GM12878 (cell line): ENCODE data around the gene RYR2. TPM values are rescaled to one million over a fixed set of nuclear protein-coding genes. Genes with fewer than 3 reads are reported as not detected.

Source experiments
- ATAC-seq: fragments of 200-7000 bp; cut with Tn5 transposase; 3 replicates; pipeline ENCODE4 v1.9.1; 2020; ENCODE audit warnings: mild to moderate bottlenecking, moderate library complexity
- BruUV-seq: library from RNA; stranded (reverse); fragments of 400-500 nt; replicated peaks from 2 replicates; lab custom pipeline; 2021; lab: Mats Ljungman, UMichigan
- CTCF ChIA-PET: fragments of 300-600 bp; sonication (Branson Sonifier 250); formaldehyde crosslinking; extraction: SDS; loops from one replicate; lab custom pipeline; 2021; ENCODE audit warnings: inconsistent platforms; lab: Yijun Ruan, JAX
- POLR2A ChIA-PET: fragments of 350-600 bp; formaldehyde crosslinking; extraction: SDS; loops from one replicate; lab custom pipeline; 2021; ENCODE audit warnings: inconsistent platforms; lab: Charles Lee
- RAD21 ChIA-PET: fragments of 300-600 bp; sonication (Branson Sonifier 250); formaldehyde crosslinking; loops from one replicate; lab custom pipeline; 2023; ENCODE audit warnings: antibody characterized with exemption; ENCODE audit not compliant: unreplicated experiment; lab: Charles Lee
- SMC1A ChIA-PET: fragments of 300-600 bp; sonication (Branson Sonifier 250); formaldehyde crosslinking; loops from one replicate; lab custom pipeline; 2023; ENCODE audit not compliant: unreplicated experiment, uncharacterized antibody; lab: Charles Lee
- DNase-seq: peaks from one replicate; pipeline ENCODE4 v3.0.0-alpha.2; 2011; ENCODE audit warnings: low read depth, low spot score
- FAIRE-seq: peaks from 3 replicates; lab custom pipeline; 2011; peaks lifted over from hg19 to GRCh38; lab: Jason Lieb, UNC
- H2AFZ ChIP-seq: 2 replicates; pipeline ENCODE4 v1.6.0; 2011; ENCODE audit warnings: low read depth, low read length, control low read depth; ENCODE audit not compliant: control insufficient read depth
- H3K27ac ChIP-seq: 2 replicates; pipeline ENCODE4 v1.5.1; 2011; ENCODE audit warnings: control low read depth; ENCODE audit not compliant: control insufficient read depth, insufficient read depth
- H3K27me3 ChIP-seq, 2 experiments: replicated peaks in 1 of 2; 2 replicates each; pipeline versions ENCODE4 v1.6.0 to v1.6.1; 2011; ENCODE audit warnings: low read length in 1 of 2; ENCODE audit not compliant: control insufficient read depth in 2 of 2, insufficient read depth in 2 of 2
- H3K36me3 ChIP-seq, 2 experiments: 2 replicates each; pipeline ENCODE4 v1.5.1; 2011; ENCODE audit warnings: low read length in 1 of 2; ENCODE audit not compliant: control insufficient read depth in 2 of 2, insufficient read depth in 2 of 2
- H3K4me1 ChIP-seq: 2 replicates; pipeline ENCODE4 v1.6.1; 2011; ENCODE audit warnings: mild to moderate bottlenecking, low read length, moderate library complexity, mixed read lengths; ENCODE audit not compliant: control insufficient read depth, insufficient read depth
- H3K4me2 ChIP-seq: 2 replicates; pipeline ENCODE4 v1.6.0; 2011; ENCODE audit warnings: control low read depth; ENCODE audit not compliant: control insufficient read depth, insufficient read depth
- H3K4me3 ChIP-seq: fragments of 200-600 bp; sonication (generic); 2 replicates; pipeline ENCODE4 v1.5.1; 2016
- H3K79me2 ChIP-seq: 2 replicates; pipeline ENCODE4 v1.6.0; 2011; ENCODE audit warnings: low read length; ENCODE audit not compliant: control insufficient read depth, insufficient read depth
- H3K9ac ChIP-seq: 2 replicates; pipeline ENCODE4 v1.8.0; 2011; ENCODE audit warnings: low read length, control low read depth, mixed read lengths; ENCODE audit not compliant: control insufficient read depth, insufficient read depth
- H3K9me3 ChIP-seq: replicated peaks from 3 replicates; pipeline ENCODE4 v1.5.1; 2011; ENCODE audit warnings: mild to moderate bottlenecking, low read length; ENCODE audit not compliant: control insufficient read depth, insufficient read depth
- H4K20me1 ChIP-seq: 2 replicates; pipeline ENCODE4 v1.6.0; 2011; ENCODE audit not compliant: control insufficient read depth, insufficient read depth
- CREM ChIP-seq: IDR thresholded peaks from 2 replicates; pipeline ENCODE4 v1.6.1; 2014; ENCODE audit warnings: antibody characterized with exemption, low read depth
- DPF2 ChIP-seq: fragments of 450-650 bp; IDR thresholded peaks from 2 replicates; pipeline ENCODE4 v1.6.1; 2017; ENCODE audit warnings: mild to moderate bottlenecking
- ETV6 ChIP-seq, 2 experiments: fragments of 450-650 bp in 1 of 2; IDR thresholded peaks in 1 of 2; conservative IDR thresholded peaks in 1 of 2; 2 replicates each; pipeline ENCODE4 v1.6.1; 2014; ENCODE audit warnings: antibody characterized with exemption in 1 of 2, borderline replicate concordance in 1 of 2, low read depth in 1 of 2, mild to moderate bottlenecking in 1 of 2, moderate library complexity in 1 of 2
- PML ChIP-seq: IDR thresholded peaks from 2 replicates; pipeline ENCODE4 v1.6.1; 2012; ENCODE audit warnings: low read length, inconsistent platforms
- RAD21 ChIP-seq: IDR thresholded peaks from 2 replicates; pipeline ENCODE4 v1.6.1; 2011; ENCODE audit warnings: mild to moderate bottlenecking, low read depth, low read length, moderate library complexity; ENCODE audit not compliant: insufficient read depth
- SMC3 ChIP-seq: IDR thresholded peaks from 2 replicates; pipeline ENCODE4 v1.6.1; 2011; ENCODE audit warnings: low read length, improper control_type of control experiment, borderline replicate concordance
- SUZ12 ChIP-seq: fragments of 200-600 bp; sonication (generic); IDR thresholded peaks from one replicate; pipeline ENCODE4 v1.6.1; 2018; ENCODE audit warnings: antibody characterized with exemption, mild to moderate bottlenecking; ENCODE audit not compliant: unreplicated experiment
- YY1 ChIP-seq: IDR thresholded peaks from 2 replicates; pipeline ENCODE4 v1.6.1; 2011; ENCODE audit warnings: low read depth, mild to moderate bottlenecking, low read length
- WGBS: methylation state at CpG from one replicate; pipeline ENCODE4 v1.1.6; 2016; ENCODE audit warnings: low lambda C conversion rate; ENCODE audit not compliant: insufficient replicate concordance, insufficient coverage; ENCODE audit errors: missing lambda C conversion rate; 5-methylcytosine and 5-hydroxymethylcytosine counted together
- in situ Hi-C: fragments of 300-500 bp; cut with MboI; formaldehyde crosslinking; loops from 9 replicates; pipeline ENCODE4 v1.14.3; 2018; ENCODE audit warnings: mixed read lengths
- intact Hi-C: fragments of 100-400 bp; cut with micrococcal nuclease; formaldehyde crosslinking; loops from one replicate; pipeline ENCODE4 v1.14.2; 2022; ENCODE audit not compliant: unreplicated experiment
- polyA plus RNA-seq, 11 experiments: library from polyadenylated mRNA; depleted of rRNA in 4 of 11; unstranded in 6 of 11; stranded (reverse) in 5 of 11; fragments of >200 nt; fragmentation: Nextera tagmentation in 4 of 11; fragmentation: Illumina TruSeq in 1 of 11; extraction: Ambion mirVana in 4 of 11; extraction: Trizol in 1 of 11; gene quantifications; 1 replicate in 1 of 11; 2 replicates in 10 of 11; pipeline versions ENCODE4 v1.2.1 to v1.2.3, GENCODE V29; 2011 to 2016; ENCODE audit warnings: inconsistent platforms in 2 of 11, missing spikeins in 2 of 11, low read depth in 1 of 11
- total RNA-seq, 4 experiments: library from RNA; depleted of rRNA in 3 of 4; stranded (reverse); fragments of >200 nt in 3 of 4; fragmentation: Illumina TruSeq in 1 of 4; extraction: Trizol in 1 of 4; gene quantifications; 2 replicates each; pipeline versions ENCODE4 v1.2.1 to v1.2.3, GENCODE V29; 2013 to 2021
- TF ChIP-seq, protein P1 (sequence below), 3 experiments: IDR thresholded peaks in 2 of 3; conservative IDR thresholded peaks in 1 of 3; 2 replicates each; pipeline ENCODE4 v1.5.1; 2011; ENCODE audit warnings: low read depth in 3 of 3, low read length in 3 of 3, mild to moderate bottlenecking in 3 of 3, control low read depth in 2 of 3, moderate library complexity in 2 of 3, inconsistent platforms in 1 of 3, mixed read lengths in 1 of 3; ENCODE audit not compliant: control insufficient read depth in 2 of 3, insufficient read depth in 1 of 3; ENCODE audit errors: extremely low read depth in 1 of 3
- TF ChIP-seq, protein P2 (sequence below): IDR thresholded peaks from 2 replicates; pipeline ENCODE4 v1.6.1; 2011; ENCODE audit warnings: borderline replicate concordance, low read depth, mild to moderate bottlenecking, moderate library complexity, mixed read lengths, low read length; ENCODE audit not compliant: insufficient read depth; ENCODE audit errors: extremely low read length
- TF ChIP-seq, protein P3 (sequence below): fragments of 450-650 bp; IDR thresholded peaks from 2 replicates; pipeline ENCODE4 v1.6.1; 2017; ENCODE audit warnings: mild to moderate bottlenecking, moderate library complexity

Gene RYR2
- total and polyA plus RNA-seq, 10 of the 15 experiments (the other 5 are each of a cell fraction or from before 2014, with no cell fraction given): 0.01 to 0.04 TPM; not detected in 8

DNA sequence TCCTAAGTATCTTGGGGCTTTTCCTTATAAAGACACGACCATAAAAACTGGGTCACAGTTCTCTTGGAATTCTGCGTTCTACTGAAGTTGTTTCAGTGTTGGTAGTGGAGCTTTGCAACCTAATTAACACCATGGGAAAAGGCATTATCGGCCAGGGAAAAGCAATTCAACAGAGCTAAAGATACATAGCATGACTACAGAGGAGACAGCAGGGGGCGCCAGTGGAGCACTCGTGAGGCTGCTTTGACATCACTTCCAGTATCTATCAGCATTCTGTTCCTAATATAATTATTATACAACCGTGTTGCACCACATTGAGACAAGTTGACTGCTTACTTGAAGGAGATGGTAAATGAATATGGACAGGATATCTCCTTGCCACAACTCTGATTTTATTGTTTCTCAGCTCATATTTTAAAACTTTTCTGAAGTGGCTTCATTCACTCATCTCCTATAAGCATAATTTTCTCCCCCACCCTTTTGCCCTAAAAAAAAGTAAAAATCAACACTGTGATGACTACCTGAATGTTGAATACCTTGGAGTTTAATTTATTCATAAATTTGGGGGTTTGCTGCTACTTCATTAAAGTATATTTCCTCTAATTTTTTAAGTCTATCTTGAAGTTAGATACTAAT lies 809.3 kb downstream of the RYR2 start:
- H3K9ac ChIP-seq: no peak overlapping the region
- no peak overlapping the region for H2AFZ ChIP-seq
- ChIA-PET CTCF (interaction anchor here (0.6 to 4.3 kb wide), 27 partner anchors 11 to 702 kb away, joined by 3 to 45 read pairs (median 3); no protein-coding TSS in a partner anchor), SMC1A (interaction anchor here (0.7 to 1.3 kb wide), 5 partner anchors 9 to 21 kb away, joined by 3 to 6 read pairs (median 3); no protein-coding TSS in a partner anchor), RAD21 (interaction anchor here (2.1 kb wide), 1 partner anchor 13 kb away, joined by 8 read pairs; no protein-coding TSS in a partner anchor), POLR2A (interaction anchor here (0.6 kb wide), 1 partner anchor 511 kb away, joined by 3 read pairs; no protein-coding TSS in a partner anchor)
- DNase-seq (no peak), ATAC-seq (peak; percentile 91), FAIRE-seq (peak; percentile 78)
- BruUV-seq: no TSS peak
- no peaks in the 10 kb centered on the region for H3K4me1 ChIP-seq
- intact Hi-C loops: loop anchor here (5.0 to 10.0 kb wide), 5 partner anchors 57 to 1101 kb away; no protein-coding TSS in a partner anchor
- H3K27me3 ChIP-seq: no peaks in the 10 kb centered on the region; a peak in 1 of 4 replicates
- H3K4me3 ChIP-seq: no peak overlapping the region
- 7% methylated on average over 6 of the region's 6 CpGs for WGBS
- no peaks in the 10 kb centered on the region for H3K9me3 ChIP-seq
- in situ Hi-C loops: no loop called here
- no peaks in the 10 kb centered on the region for H4K20me1 ChIP-seq
- no peak overlapping the region for H3K27ac ChIP-seq
- TF ChIP-seq CREM: no peak
- TF ChIP-seq SMC3: peak; percentile 59
- TF ChIP-seq RAD21: peak; percentile 54
- TF ChIP-seq, protein P1, sequence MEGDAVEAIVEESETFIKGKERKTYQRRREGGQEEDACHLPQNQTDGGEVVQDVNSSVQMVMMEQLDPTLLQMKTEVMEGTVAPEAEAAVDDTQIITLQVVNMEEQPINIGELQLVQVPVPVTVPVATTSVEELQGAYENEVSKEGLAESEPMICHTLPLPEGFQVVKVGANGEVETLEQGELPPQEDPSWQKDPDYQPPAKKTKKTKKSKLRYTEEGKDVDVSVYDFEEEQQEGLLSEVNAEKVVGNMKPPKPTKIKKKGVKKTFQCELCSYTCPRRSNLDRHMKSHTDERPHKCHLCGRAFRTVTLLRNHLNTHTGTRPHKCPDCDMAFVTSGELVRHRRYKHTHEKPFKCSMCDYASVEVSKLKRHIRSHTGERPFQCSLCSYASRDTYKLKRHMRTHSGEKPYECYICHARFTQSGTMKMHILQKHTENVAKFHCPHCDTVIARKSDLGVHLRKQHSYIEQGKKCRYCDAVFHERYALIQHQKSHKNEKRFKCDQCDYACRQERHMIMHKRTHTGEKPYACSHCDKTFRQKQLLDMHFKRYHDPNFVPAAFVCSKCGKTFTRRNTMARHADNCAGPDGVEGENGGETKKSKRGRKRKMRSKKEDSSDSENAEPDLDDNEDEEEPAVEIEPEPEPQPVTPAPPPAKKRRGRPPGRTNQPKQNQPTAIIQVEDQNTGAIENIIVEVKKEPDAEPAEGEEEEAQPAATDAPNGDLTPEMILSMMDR (IDR thresholded peaks at IDR 0.05 in 2 of 3, conservative IDR thresholded peaks at IDR 0.05 in 1 of 3; ENCODE audit: control insufficient read depth in 2 of 3, extremely low read depth in 1 of 3, insufficient read depth in 1 of 3, low read depth in 3 of 3, low read length in 3 of 3): peak; percentile 44 to 59 (median 58); a peak in 5 of 6 replicates
- TF ChIP-seq, protein P2, sequence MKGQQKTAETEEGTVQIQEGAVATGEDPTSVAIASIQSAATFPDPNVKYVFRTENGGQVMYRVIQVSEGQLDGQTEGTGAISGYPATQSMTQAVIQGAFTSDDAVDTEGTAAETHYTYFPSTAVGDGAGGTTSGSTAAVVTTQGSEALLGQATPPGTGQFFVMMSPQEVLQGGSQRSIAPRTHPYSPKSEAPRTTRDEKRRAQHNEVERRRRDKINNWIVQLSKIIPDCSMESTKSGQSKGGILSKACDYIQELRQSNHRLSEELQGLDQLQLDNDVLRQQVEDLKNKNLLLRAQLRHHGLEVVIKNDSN: no peak
- TF ChIP-seq PML: no peak
- no peak for TF ChIP-seq DPF2
- TF ChIP-seq SUZ12: no peak
- TF ChIP-seq ETV6 (conservative IDR thresholded peaks at IDR 0.05 in 1 of 2, IDR thresholded peaks at IDR 0.05 in 1 of 2; ENCODE audit: borderline replicate concordance in 1 of 2, low read depth in 1 of 2): no peak
- no peak for TF ChIP-seq YY1
- TF ChIP-seq, protein P3, sequence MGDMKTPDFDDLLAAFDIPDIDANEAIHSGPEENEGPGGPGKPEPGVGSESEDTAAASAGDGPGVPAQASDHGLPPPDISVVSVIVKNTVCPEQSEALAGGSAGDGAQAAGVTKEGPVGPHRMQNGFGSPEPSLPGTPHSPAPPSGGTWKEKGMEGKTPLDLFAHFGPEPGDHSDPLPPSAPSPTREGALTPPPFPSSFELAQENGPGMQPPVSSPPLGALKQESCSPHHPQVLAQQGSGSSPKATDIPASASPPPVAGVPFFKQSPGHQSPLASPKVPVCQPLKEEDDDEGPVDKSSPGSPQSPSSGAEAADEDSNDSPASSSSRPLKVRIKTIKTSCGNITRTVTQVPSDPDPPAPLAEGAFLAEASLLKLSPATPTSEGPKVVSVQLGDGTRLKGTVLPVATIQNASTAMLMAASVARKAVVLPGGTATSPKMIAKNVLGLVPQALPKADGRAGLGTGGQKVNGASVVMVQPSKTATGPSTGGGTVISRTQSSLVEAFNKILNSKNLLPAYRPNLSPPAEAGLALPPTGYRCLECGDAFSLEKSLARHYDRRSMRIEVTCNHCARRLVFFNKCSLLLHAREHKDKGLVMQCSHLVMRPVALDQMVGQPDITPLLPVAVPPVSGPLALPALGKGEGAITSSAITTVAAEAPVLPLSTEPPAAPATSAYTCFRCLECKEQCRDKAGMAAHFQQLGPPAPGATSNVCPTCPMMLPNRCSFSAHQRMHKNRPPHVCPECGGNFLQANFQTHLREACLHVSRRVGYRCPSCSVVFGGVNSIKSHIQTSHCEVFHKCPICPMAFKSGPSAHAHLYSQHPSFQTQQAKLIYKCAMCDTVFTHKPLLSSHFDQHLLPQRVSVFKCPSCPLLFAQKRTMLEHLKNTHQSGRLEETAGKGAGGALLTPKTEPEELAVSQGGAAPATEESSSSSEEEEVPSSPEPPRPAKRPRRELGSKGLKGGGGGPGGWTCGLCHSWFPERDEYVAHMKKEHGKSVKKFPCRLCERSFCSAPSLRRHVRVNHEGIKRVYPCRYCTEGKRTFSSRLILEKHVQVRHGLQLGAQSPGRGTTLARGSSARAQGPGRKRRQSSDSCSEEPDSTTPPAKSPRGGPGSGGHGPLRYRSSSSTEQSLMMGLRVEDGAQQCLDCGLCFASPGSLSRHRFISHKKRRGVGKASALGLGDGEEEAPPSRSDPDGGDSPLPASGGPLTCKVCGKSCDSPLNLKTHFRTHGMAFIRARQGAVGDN: no peak
- no peak overlapping the region for H3K4me2 ChIP-seq
- no peaks in the 10 kb centered on the region for H3K79me2 ChIP-seq
- no peaks in the 10 kb centered on the region for H3K36me3 ChIP-seq
